Endothelial cell of umbilical vein (primary cell): ENCODE results near the gene METAP1. TPM values are rescaled to one million over a fixed set of nuclear protein-coding genes. Genes with fewer than 3 reads are reported as not detected.

Source experiments
- BruUV-seq: library from RNA; stranded (reverse); fragments of 400-500 nt; replicated peaks from 2 replicates; lab custom pipeline; 2021; lab: Mats Ljungman, UMichigan
- CTCF ChIA-PET: fragments of 300-600, 350-600 bp; sonication (Branson Sonifier 250); formaldehyde crosslinking; loops from one replicate; lab custom pipeline; 2021; ENCODE audit warnings: antibody characterized with exemption, inconsistent platforms; lab: Charles Lee
- POLR2A ChIA-PET: fragments of 300-600, 350-600 bp; sonication (Branson Sonifier 250); formaldehyde crosslinking; loops from one replicate; lab custom pipeline; 2021; ENCODE audit warnings: antibody characterized with exemption, inconsistent platforms; lab: Charles Lee
- DNase-seq: peaks from one replicate; pipeline ENCODE4 v3.0.0-alpha.2; 2011; ENCODE audit warnings: low read depth, low spot score
- FAIRE-seq: peaks from 2 replicates; lab custom pipeline; 2011; peaks lifted over from hg19 to GRCh38; lab: Jason Lieb, UNC
- H2AFZ ChIP-seq: 2 replicates; pipeline ENCODE4 v1.6.0; 2012; ENCODE audit warnings: low read depth, low read length, control low read depth, inconsistent platforms
- H3K27ac ChIP-seq: 2 replicates; pipeline ENCODE4 v1.5.1; 2011; ENCODE audit warnings: low read depth, mild to moderate bottlenecking, control low read depth, low read length, moderate library complexity; ENCODE audit not compliant: insufficient read depth
- H3K27me3 ChIP-seq, 2 experiments: 2 replicates each; pipeline versions ENCODE4 v1.6.0 to v1.6.1; 2011; ENCODE audit warnings: low read length in 2 of 2, mixed read lengths in 1 of 2; ENCODE audit not compliant: control insufficient read depth in 2 of 2, insufficient read depth in 2 of 2
- H3K36me3 ChIP-seq, 2 experiments: 2 replicates in 1 of 2; 3 replicates in 1 of 2; pipeline ENCODE4 v1.5.1; 2011; ENCODE audit warnings: low read length in 2 of 2, mild to moderate bottlenecking in 1 of 2, moderate library complexity in 1 of 2; ENCODE audit not compliant: control insufficient read depth in 2 of 2, insufficient read depth in 2 of 2; ENCODE audit errors: extremely low read depth in 1 of 2
- H3K4me1 ChIP-seq: 3 replicates; pipeline ENCODE4 v1.5.1; 2011; ENCODE audit warnings: mild to moderate bottlenecking, low read length; ENCODE audit not compliant: control insufficient read depth, insufficient read depth; ENCODE audit errors: extremely low read depth
- H3K4me2 ChIP-seq: 2 replicates; pipeline ENCODE4 v1.6.1; 2011; ENCODE audit warnings: low read length, control low read depth, mixed read lengths; ENCODE audit not compliant: insufficient read depth
- H3K4me3 ChIP-seq, 3 experiments: fragments of 200-600 bp in 1 of 3; sonication (generic), shearing (Covaris generic) in 1 of 3; replicated peaks in 1 of 3; 2 replicates each; pipeline ENCODE4 v1.5.1; 2011 to 2016; ENCODE audit warnings: control low read depth in 3 of 3, low read length in 3 of 3, mild to moderate bottlenecking in 2 of 3, inconsistent platforms in 1 of 3, low read depth in 1 of 3, moderate library complexity in 1 of 3; ENCODE audit not compliant: insufficient read depth in 1 of 3
- H3K79me2 ChIP-seq: 2 replicates; pipeline ENCODE4 v1.6.0; 2012; ENCODE audit warnings: low read length, inconsistent platforms; ENCODE audit not compliant: control insufficient read depth, insufficient read depth
- H3K9ac ChIP-seq: replicated peaks from 2 replicates; pipeline ENCODE3; 2011; ENCODE audit warnings: low read length, control low read depth; ENCODE audit not compliant: insufficient read depth; ENCODE audit errors: extremely low read depth
- H3K9me1 ChIP-seq: replicated peaks from 3 replicates; pipeline ENCODE4 v1.6.0; 2011; ENCODE audit warnings: mild to moderate bottlenecking, low read length; ENCODE audit not compliant: control insufficient read depth, insufficient read depth; ENCODE audit errors: extremely low read depth
- H3K9me3 ChIP-seq: replicated peaks from 2 replicates; pipeline ENCODE4 v1.5.1; 2012; ENCODE audit warnings: low read length, inconsistent platforms; ENCODE audit not compliant: control insufficient read depth, insufficient read depth
- H4K20me1 ChIP-seq: replicated peaks from 2 replicates; pipeline ENCODE3; 2011; ENCODE audit warnings: mild to moderate bottlenecking, low read length; ENCODE audit not compliant: control insufficient read depth, insufficient read depth; ENCODE audit errors: extremely low read depth
- FOS ChIP-seq: IDR thresholded peaks from 2 replicates; pipeline ENCODE4 v1.6.1; 2011; ENCODE audit warnings: mild to moderate bottlenecking, low read length, moderate library complexity, borderline replicate concordance; ENCODE audit not compliant: insufficient read depth
- GATA2 ChIP-seq: IDR thresholded peaks from 2 replicates; pipeline ENCODE4 v1.7.0; 2011; ENCODE audit warnings: low read depth, mild to moderate bottlenecking, moderate library complexity, mixed read lengths, low read length; ENCODE audit not compliant: insufficient read length, insufficient read depth
- JUN ChIP-seq: IDR thresholded peaks from 2 replicates; pipeline ENCODE4 v1.6.1; 2011; ENCODE audit warnings: borderline replicate concordance, low read depth; ENCODE audit not compliant: insufficient read length, insufficient read depth
- MAX ChIP-seq: IDR thresholded peaks from 2 replicates; pipeline ENCODE4 v1.6.1; 2011; ENCODE audit not compliant: insufficient read depth, insufficient read length
- MYC ChIP-seq: IDR thresholded peaks from one replicate; pipeline ENCODE4 v1.6.1; 2011; ENCODE audit warnings: mild to moderate bottlenecking, low read depth, low read length
- POLR2A ChIP-seq: IDR thresholded peaks from 2 replicates; pipeline ENCODE4 v1.6.1; 2012; ENCODE audit warnings: low read depth, mild to moderate bottlenecking, control low read depth, low read length
- POLR2AphosphoS5 ChIP-seq: IDR thresholded peaks from 2 replicates; pipeline ENCODE4 v1.6.1; 2012; ENCODE audit warnings: low read depth, mild to moderate bottlenecking, control low read depth, low read length, moderate library complexity; ENCODE audit not compliant: insufficient read depth
- dilution Hi-C: fragments of 300-500 bp; cut with MboI; formaldehyde crosslinking; loops from one replicate; pipeline ENCODE4 v1.15.0; 2019; ENCODE audit warnings: low sequenced_read_pairs; ENCODE audit not compliant: extremely low pct_ligation_motif_present
- intact Hi-C: fragments of 100-400 bp; cut with micrococcal nuclease; formaldehyde crosslinking; loops from one replicate; pipeline ENCODE4 v1.10.0; 2022
- polyA plus RNA-seq, 4 experiments: library from polyadenylated mRNA; depleted of rRNA in 3 of 4; stranded (reverse) in 3 of 4; unstranded in 1 of 4; fragments of >200 nt; gene quantifications; 2 replicates each; pipeline versions ENCODE4 v1.2.1 to v1.2.3, GENCODE V29; 2011 to 2012; ENCODE audit warnings: missing spikeins in 1 of 4
- total RNA-seq: library from RNA; stranded (reverse); gene quantifications from 2 replicates; pipeline ENCODE4 v1.2.3, GENCODE V29; 2021
- TF ChIP-seq, protein P1 (sequence below), 2 donors: IDR thresholded peaks; 1 replicate in 1 of 2; 2 replicates in 1 of 2; pipeline ENCODE4 v1.5.1; 2011; ENCODE audit warnings: low read length in 2 of 2, mild to moderate bottlenecking in 2 of 2, moderate library complexity in 2 of 2, control low read depth in 1 of 2, inconsistent platforms in 1 of 2, low read depth in 1 of 2; ENCODE audit not compliant: insufficient read depth in 1 of 2; ENCODE audit errors: extremely low read depth in 1 of 2

The METAP1 gene
- total and polyA plus RNA-seq, 2 donors (not counting 3 experiments of a cell fraction or from before 2014, with no cell fraction given) = 26.4 to 39.8 TPM

DNA sequence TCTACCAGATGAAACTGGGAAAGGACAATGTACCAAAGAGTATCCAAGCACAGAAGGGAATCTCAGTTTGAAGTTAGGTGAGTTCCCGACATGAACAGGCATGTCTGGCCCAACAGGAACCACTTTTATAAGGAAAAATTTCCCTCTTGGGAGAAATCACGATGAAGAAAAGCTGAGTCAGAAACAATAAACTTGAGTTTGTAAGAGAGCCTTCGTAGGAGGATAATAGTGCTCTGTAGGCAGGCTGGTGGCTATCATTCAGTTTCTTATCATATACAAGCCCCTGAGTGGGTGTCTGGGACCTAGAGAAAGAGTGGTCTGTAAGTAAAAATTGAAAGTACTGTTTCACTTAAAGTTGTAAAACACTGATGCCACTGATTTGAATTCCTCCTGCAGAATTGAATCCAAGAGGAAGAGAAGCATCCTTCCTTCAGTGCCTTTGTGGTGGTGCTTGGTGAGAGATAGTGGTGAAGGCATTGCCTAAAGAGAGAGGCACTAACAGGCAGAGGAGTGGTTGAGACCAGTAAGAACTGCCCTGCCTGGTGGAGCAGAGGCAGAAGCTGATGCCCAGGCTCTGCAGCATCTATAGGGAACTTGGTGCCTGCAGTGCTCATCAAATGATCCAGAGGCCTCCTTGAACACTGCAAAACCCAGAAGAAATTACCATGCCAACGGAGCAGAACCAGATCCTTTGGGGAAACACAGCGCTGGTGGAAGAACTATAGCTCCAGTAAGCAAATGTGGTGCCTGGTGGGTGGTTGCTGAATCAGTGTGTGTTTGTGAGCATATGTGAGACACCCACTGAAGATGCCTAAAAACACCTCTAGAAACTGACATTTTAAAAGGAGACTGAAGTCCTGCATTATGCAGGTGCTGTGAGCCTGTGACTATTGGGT, 31.7 kb upstream of the METAP1 start:
- H4K20me1 ChIP-seq = no peaks in the 10 kb centered on the region
- H3K9me3 ChIP-seq = no peaks in the 10 kb centered on the region
- no peak overlapping the region for H3K4me2 ChIP-seq
- CTCF ChIA-PET = interaction anchor here (0.6 to 1.5 kb wide), 2 partner anchors 19 to 31 kb away, joined by 4 to 5 read pairs; partner anchors contain the start of gene METAP1
- no peaks in the 10 kb centered on the region for H3K79me2 ChIP-seq
- FAIRE-seq = no peak
- H3K27ac ChIP-seq = no peak overlapping the region
- dilution Hi-C loops = no loop called here
- no TSS peak for BruUV-seq
- no peak for DNase-seq
- H3K27me3 ChIP-seq = peaks cover 2 to 5% of the 10 kb centered on the region in 2 experiments
- H2AFZ ChIP-seq = no peak overlapping the region
- no peak overlapping the region for H3K4me3 ChIP-seq
- intact Hi-C loops = no loop called here
- POLR2A ChIA-PET = no interaction called here
- H3K9me1 ChIP-seq = no peaks in the 10 kb centered on the region
- no peak for TF ChIP-seq FOS
- TF ChIP-seq, protein P1, sequence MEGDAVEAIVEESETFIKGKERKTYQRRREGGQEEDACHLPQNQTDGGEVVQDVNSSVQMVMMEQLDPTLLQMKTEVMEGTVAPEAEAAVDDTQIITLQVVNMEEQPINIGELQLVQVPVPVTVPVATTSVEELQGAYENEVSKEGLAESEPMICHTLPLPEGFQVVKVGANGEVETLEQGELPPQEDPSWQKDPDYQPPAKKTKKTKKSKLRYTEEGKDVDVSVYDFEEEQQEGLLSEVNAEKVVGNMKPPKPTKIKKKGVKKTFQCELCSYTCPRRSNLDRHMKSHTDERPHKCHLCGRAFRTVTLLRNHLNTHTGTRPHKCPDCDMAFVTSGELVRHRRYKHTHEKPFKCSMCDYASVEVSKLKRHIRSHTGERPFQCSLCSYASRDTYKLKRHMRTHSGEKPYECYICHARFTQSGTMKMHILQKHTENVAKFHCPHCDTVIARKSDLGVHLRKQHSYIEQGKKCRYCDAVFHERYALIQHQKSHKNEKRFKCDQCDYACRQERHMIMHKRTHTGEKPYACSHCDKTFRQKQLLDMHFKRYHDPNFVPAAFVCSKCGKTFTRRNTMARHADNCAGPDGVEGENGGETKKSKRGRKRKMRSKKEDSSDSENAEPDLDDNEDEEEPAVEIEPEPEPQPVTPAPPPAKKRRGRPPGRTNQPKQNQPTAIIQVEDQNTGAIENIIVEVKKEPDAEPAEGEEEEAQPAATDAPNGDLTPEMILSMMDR (IDR thresholded peaks at IDR 0.05; ENCODE audit: extremely low read depth in 1 of 2, insufficient read depth in 1 of 2, low read depth in 1 of 2, low read length in 2 of 2) = no peak
- no peak for TF ChIP-seq MYC
- TF ChIP-seq POLR2A = no peak
- TF ChIP-seq POLR2AphosphoS5 = no peak
- TF ChIP-seq JUN = no peak
- TF ChIP-seq MAX = no peak
- TF ChIP-seq GATA2 = no peak
- H3K4me1 ChIP-seq = no peaks in the 10 kb centered on the region
- H3K9ac ChIP-seq = no peak overlapping the region
- no peaks in the 10 kb centered on the region for H3K36me3 ChIP-seq
